HG03520 (cell line): ENCODE measurements around the gene MRPL37.
"Not testable (repeated sequence)": the region's sequence is repeated elsewhere in the genome, so short reads cannot be mapped to it uniquely, and the experiment has no call there.

ENCODE experiments used
- ATAC-seq: cut with Tn5 transposase; IDR thresholded peaks from one replicate; pipeline ENCODE4 v1.9.1; 2021; ENCODE audit warnings: mild to moderate bottlenecking, moderate library complexity; ENCODE audit not compliant: unreplicated experiment

MRPL37 gene

DNA sequence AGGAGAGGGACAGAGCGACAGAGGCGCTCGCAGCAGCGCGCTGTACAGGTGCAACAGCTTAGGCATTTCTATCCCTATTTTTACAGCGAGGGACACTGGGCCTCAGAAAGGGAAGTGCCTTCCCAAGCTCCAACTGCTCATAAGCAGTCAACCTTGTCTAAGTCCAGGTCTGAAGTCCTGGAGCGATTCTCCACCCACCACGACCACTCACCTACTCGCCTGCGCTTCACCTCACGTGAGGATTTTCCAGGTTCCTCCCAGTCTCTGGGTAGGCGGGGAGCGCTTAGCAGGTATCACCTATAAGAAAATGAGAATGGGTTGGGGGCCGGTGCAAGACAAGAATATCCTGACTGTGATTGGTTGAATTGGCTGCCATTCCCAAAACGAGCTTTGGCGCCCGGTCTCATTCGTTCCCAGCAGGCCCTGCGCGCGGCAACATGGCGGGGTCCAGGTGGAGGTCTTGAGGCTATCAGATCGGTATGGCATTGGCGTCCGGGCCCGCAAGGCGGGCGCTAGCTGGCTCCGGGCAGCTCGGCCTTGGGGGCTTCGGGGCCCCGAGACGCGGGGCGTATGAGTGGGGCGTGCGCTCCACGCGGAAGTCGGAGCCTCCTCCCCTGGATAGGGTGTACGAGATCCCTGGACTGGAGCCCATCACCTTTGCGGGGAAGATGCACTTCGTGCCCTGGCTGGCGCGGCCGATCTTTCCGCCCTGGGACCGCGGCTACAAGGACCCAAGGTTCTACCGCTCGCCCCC is at the start of gene MRPL37, which contains the start of gene CYB5RL:
TSS of gene MRPL37 (plus strand) at position 403 of the 754 bp plus-strand sequence. CDS start at position 480, 77 bp downstream.
TSS of gene CYB5RL (minus strand) at position 266 of the 754 bp plus-strand sequence. CDS start 4,414 bp downstream, outside the sequence.
- peak; percentile 96 for ATAC-seq

DNA sequence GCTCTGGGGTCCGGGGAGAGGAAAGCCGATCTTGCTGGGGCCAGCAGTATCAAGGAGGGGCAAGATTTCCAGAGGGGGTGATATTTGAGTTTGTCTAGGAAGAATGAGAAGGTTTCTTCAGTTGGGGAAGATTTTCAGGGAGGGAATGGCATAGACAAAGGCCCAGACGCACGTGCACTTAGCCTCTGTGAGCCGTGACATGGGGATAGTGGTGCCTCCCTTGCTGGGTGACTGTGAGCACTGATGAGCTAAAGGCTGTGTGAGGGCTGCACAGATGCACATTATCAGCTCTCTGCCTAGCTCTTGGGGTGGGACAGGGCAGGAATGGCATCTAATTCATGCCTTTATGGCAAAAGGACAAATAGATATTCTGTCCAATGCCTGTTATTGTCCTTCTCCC is 49.0 kb upstream of the MRPL37 start:
- ATAC-seq: no peak

DNA sequence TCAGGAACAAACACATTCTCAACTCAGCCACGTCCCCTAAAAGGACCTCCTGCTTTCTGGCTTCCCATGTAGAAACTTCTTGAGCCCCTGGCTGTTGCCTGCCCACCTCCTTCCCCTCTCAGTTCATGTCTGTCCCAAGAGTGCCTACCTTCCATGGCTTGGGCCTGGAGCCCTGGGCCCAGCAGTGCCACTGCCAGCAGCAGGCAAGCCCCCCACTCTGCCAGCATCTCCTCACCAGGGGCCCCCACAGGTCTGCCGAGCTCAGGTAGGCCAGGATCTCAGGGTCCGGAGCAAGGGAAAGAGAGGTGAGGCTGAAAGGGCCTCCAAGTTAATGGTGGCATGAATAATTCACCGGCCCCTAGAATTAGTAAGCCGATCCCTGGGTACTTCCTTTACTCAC is 47.3 kb upstream of the MRPL37 start, which contains the start of gene CDCP2:
TSS of gene CDCP2 (minus strand) at position 305 of the 400 bp plus-strand sequence. CDS start at position 227, 78 bp downstream.
- no peak for ATAC-seq

DNA sequence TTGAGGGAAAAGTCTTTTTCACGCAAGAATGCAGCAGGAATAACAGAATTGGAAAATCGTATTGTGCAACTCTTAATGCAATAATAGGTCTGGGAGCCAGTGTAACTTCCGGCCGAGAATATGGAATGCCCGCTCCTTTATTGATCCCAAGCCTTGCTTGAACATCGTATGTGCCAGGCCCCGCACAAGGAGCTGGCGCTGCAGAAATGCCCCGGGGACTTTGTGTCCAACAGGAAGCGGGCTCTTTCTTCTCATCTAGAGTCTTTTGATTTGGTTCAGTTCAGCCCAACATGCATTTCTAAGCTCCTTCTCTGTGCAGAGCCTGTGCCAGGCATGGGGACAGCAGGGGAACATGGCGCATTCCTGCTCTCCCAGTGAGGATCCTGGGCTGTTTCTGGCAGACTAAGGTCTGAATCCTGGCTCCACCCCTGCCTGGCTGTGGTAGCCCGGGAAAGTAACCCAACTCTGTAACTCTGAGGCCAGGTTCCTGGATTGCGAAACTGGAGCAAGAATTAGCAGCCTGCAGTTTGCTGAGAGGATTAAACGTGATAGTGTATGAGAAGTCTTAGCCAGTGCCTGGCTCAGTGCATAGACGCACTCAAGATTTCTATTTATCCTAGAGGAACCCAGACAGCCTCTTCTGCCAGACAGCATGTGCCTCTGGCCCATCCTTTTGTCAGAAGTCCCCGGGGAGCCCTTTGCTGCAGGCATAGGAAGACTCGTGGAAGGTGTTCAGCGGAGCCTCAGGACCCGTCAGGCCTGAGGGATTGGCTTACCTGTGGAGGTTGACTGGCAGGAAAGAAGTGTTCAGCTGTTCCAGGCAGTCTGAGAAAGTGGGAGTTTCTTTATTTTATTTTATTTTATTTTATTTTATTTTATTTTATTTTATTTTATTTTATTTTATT is 46.2 kb upstream of the MRPL37 start:
- ATAC-seq: no peak

DNA sequence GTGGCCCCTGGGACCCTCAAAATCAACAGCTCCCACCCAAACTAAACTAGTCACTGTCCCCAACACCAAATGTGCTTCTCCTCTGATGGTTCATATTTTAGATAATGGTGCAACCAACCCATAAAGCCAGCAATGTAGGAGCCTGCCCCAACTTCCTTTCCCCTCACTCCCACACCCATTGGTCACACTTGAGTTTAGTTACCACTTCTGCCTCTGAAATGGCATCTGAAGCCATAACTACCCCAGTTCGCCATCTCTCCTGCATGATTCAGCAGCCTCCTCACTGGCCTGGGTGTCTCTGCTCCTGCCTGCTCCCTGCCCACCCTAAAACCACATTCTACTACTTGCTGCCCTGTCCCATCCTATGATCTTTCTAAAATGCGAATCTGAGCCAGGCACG is 43.8 kb upstream of the MRPL37 start:
- ATAC-seq: no peak

DNA sequence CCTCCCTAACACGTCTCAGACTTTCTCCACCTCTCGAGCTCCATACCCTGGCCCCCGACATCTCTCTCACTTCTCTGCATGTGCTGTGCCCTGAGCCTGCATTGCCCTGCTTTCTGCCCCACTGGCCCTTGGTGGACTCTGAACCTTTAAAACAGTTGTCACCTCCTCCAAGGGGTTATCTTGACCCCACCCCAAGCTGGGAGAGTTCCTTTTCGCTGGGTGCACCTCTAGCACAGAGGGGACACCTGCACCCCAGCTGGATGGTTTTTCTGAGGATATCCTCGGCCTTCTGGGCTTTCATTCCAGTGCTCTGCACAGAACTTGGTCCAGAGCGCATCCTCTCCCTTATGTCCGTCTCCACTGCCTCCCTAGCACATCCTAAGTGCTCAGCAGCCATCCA is 43.0 kb upstream of the MRPL37 start:
- ATAC-seq: no peak

DNA sequence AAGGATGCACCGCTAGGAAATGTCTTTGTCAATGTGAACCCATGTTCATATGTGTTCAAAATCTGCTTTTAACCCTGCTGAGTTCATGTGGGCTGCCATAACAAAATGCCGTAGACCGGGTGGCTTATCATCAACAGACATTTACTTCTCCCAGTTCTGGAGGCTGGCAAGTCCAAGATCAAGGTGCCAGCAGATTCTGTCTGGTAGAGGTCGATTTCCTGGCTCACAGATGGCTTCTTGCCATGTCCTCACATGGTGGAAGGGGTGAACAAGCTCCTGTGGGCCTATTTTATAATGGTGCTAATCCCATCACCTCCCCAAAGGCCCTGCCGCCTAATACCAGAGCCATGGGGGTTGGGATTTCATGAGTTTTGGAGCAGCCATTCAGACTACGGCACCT is 42.6 kb upstream of the MRPL37 start:
- no peak for ATAC-seq

DNA sequence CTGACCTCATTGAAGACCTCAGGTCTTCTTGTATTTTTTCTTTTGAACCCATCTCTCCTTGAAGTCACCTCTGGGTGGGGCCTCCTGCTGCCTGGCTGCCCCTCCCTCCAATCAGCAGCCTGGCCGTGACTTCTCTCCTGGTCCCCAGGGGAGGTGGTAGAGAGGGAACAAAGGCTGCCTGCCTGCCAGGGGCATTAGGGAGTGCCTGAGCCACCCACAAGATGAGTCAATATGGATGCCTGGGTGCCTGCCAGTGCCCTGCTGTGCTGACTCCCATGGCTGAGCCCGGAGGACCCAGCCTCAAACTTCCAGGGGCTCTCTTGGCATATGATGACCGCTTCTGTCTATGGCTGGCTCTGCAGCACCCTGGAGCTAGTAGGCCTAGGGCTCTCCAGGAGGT is 41.9 kb upstream of the MRPL37 start:
- no peak for ATAC-seq

DNA sequence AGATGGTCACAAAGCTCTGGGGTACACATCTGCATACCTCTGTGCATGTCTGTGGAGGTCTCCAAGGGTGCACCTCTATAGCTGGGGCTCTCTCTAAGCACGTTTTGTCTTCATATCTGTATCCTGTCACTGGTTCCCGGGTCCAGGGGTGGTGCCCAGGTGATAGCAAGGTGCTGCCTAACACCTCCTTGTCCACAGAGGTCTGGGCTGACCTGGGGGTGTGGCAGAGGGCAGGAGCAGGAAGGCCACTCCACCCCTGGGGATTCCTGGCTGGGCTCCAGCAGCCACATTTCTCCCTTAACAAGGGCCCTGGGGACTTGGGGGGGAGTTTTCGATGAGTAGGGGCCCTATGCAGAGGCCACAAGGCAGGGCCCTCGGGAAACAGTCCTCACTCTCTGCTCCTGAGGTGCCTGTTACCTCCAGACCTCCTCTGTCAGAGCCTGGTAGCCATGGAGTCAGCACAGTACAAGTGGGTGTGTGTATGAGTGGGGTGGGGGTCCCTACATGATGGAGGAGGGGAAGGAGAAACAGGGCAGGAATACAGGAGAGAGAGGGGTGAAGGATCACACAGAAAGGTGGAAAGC is 40.1 kb upstream of the MRPL37 start:
- ATAC-seq: no peak

DNA sequence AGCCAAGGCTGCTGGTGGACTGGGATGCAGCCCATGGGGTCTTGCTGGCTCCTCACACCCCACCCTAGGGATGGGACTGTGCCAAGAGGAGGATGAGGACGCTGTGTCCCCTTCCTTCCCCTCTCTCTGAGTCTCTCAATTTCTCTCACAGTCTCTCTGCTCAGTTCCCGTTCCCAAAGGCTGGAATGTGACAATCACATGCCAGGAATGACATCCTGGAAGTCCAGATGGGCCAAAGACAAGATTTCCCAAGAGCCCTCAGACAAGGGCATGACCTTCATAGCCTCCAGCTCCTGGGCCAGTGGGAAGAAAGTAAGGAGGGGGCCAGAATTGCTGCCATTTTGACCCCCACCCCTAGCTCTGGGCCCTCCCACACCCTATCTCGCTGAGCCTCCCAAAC is 39.6 kb upstream of the MRPL37 start:
- ATAC-seq: no peak

DNA sequence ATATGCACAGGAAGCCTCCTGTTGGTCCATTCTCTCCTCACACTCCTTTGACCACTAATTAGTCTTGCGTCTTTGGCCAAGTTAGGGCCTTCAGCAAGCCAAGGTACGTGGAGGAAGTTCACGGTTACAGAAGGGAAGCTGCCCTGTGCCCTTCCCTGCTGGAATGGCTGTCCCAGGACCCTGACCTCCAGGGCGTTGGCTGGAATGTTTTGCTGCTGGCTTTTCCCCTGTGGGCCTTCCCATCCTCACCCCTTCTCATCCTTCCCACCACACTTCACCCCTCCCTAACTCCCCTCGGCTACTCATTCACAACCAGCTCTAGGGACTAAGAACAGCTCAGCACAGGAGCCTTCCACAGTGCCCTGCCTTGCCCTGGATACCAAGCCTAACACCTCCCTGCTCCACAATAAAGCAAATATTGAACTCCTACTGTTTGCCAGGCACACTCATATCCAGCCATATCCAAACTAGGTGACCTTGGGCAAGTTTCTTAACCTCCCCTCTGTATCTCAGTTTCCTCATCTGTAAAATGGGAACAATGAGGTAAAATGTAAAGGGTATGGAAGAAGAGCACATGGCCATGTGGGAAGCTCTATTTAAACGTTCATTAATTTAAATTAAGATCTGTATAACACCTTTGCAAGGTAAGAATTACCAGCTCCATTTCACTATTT is 38.3 kb upstream of the MRPL37 start:
- ATAC-seq: no peak

DNA sequence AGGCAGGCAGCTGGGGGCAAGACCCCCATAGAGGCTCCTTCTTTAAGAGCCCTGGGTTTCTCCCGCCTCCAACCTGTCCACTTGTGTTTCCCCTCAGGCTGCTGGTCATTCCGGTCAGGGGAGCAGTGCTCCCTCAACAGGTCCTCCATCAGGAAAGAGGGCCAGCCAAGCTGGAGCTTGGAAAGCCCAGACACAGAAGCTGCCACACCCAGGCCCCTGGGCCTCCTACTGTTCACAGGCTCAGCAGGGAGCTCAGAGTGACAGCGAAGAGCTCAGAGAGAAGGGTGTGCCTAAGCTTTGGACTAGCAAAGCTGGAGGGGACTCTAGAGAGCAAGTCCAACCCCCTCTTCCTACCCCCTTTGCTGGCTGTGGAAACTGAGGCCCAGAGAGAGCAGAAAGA is 36.9 kb upstream of the MRPL37 start:
- ATAC-seq: no peak

DNA sequence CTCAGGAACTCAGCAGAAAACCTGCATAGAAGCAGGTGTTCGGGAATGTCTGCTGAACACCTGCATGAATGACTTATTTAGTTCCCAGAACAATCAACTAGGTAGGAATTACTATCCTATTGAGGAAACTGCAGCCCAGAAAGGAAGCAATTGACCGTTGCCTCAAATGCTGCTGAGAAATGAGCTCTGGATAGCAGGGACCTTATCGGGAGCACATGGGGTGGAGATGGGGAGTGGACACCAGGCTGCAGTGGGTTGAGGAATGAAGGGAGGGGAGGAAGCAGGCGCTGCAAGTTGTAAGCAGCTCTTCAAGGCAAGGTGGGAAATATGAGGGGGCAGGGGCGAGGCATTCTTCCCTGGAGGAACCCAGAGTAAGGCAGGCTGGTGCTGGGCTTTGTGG is 36.4 kb upstream of the MRPL37 start:
- ATAC-seq: no peak

DNA sequence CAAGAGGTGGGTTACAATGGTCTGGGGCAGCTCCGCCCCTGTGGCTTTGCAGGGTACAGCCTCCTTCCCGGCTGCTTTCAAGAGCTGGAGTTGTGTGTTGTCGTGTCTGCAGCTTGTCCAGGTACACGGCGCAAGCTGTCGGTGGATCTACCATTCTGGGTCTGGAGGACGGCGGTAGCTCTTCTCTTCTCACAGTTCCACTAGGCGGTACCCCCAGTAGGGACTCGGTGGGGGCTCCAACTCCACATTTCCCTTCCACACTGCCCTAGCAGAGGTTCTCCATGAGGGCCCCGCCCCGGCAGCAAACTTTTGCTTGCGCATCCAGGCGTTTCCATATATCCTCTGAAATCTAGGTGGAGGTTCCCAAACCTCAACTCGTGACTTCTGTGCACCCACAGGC is 34.8 kb upstream of the MRPL37 start:
- ATAC-seq: no peak

DNA sequence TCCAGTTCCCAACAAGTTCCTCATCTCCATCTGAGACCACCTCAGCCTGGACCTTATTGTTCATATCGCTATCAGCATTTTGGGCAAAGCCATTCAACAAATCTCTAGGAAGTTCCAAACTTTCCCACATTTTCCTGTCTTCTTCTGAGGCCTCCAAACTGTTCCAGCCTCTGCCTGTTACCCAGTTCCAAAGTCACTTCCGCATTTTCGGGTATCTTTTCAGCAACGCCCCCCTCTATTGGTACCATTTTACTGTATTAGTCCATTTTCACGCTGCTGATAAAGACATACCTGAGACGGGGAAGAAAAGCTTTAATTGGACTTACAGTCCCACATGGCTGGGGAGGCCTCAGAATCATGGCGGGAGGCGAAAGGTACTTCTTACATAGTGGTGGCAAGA is 33.6 kb upstream of the MRPL37 start:
- ATAC-seq: not testable (repeated sequence)

DNA sequence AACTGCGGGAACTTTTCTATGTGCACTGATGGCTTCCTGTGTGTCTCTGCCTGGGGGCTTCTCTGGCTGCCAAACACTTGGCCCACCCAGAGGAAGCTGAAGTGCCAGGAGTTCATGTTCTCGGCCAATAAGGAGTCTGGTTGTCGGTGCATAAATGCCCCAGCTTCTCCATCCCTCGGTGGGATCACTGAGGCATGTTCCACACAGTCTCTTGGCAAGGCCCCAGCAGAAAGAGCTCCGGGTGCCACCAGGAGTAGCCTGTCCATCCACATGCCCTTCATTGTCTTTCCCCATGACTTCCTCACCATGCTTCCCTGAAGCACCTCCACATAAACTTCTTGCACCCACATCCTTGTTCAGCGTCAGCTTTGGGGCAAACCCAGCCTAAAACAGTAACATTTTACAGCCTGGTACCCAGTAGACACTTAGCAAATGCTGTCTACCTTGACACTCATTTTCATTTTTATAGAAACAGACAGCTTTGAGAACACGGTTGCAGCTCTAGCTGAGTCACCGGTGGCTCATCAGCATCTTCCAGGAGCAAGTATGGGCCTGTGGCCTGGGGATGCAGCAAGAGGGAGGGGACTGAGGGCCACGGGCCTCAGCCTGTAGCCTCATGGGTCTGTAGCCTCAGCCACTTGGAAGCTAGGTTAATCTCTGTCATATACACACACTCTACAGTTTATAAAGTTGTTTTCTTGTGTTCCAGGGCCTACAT is 32.4 kb upstream of the MRPL37 start:
- ATAC-seq: no peak

DNA sequence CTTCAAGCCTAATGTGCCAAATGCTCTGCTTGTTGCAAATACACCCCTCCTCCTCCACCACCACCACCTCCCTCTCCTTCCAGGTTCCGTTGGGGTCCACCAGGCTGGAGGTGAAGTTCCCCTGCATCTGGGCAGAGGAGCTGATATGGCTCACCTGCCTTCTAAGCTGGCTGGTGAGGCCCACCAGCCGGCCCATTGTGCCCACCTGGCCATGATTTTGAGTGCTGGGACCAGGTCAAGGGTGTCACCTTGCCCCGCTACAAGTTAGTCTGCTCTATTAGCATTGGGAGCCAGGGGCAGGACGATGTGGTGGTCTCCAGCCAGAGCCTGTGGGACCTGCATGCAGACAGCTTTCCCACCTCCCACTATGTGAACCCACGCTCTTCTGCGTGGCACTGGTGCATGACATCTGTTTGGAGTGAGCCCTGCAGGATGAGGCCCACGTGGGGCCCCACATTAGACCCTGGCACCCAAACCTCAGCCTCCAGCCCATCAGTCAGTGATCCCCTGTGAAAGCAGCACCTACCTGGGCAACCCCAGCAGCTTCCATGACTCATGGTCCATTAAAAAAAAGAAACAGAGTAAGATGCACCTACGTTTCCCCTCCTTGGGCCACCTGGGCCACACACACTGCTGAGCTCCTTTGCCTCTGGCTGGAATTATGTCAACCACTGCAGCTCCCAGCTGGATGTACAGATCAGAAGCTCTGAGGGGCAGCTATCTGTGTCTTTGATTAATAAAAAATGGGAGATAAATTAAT is 31.6 kb upstream of the MRPL37 start:
- no peak for ATAC-seq

DNA sequence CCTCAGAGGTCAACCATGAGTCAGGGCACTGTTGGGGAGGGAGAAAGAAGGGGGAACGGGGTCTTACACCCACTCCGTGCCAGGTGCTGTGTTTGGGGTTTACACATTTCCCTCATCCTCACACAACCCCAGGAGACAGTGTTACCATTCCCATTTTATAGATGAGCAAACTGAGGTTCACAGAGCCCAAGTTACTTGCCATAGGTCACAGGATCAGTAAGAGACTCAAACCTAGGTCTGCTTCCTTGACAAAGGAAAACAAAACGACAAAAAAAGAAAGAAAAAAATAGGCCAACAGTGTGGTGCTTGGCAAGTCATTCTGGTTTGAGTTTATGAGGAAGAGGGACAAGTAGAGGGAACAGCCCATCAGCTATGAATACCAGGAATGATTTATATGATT is 30.9 kb upstream of the MRPL37 start:
- ATAC-seq: no peak

DNA sequence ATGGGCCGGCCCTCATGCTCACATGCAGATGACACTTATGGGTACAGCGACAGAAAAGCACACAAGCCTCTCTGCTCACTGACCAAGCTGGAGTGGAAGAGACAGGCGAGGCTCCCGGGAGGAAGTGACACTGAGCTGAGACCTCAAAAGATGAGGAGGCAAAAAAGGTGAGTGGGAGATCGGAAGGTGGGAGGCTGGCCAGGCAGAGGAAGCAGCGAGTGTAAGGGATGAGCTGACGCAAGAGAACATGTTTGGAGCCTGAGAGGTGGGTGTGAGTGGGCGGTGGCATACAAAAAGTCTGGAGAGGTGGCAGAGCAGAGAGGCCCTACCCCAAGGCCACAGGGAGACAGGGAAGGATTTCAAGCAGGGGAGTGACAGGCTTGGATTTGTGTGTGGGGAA is 29.0 kb upstream of the MRPL37 start:
- no peak for ATAC-seq

DNA sequence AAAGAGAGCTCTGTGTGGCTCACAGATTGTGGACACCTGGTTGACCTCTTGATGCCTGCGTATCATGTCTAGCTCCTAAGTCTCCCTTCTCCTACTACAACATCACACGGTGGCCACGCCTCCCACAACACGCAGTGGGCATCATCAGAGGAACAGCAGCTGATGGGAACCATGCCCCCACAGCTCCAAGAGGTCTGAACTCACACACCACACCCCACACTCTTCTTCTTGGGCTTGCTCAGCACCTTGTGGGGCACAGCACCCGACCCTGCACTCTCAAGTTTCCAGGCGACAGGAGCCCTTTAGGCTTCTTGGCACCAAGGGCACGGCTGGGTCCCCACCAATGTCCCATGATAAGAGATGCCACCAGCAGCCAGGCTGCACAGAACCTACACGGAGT is 28.4 kb upstream of the MRPL37 start:
- ATAC-seq: no peak
